Uterus (tissue), 2 donors: Measurements from ENCODE around the gene PRRG3.

Source experiments
- CTCF ChIP-seq, 4 experiments: fragments of 200-600 bp in 2 of 4; fragments of 450-650 bp in 2 of 4; sonication (generic) in 2 of 4; IDR thresholded peaks; one replicate each; pipeline ENCODE4 v1.5.1; 2016 to 2019; ENCODE audit warnings: antibody characterized with exemption in 4 of 4, mild to moderate bottlenecking in 2 of 4, moderate library complexity in 1 of 4
- POLR2A ChIP-seq, 2 donors: fragments of 450-650 bp; IDR thresholded peaks; one replicate each; pipeline ENCODE4 v1.6.1; 2016; ENCODE audit warnings: antibody characterized with exemption in 2 of 2, mild to moderate bottlenecking in 1 of 2, moderate library complexity in 1 of 2

GRCh38 chrX:151743651-151744470 is 48.6 kb downstream of the PRRG3 start:
- TF ChIP-seq CTCF (IDR thresholded peaks at IDR 0.05) (no peak), POLR2A (IDR thresholded peaks at IDR 0.05) (no peak)
